ENCODE measurements around the gene PGR. TPM values are rescaled to one million over a fixed set of nuclear protein-coding genes. Genes with fewer than 3 reads are reported as not detected.

The PGR gene
- total and polyA plus RNA-seq, 2 of the 8 experiments (the other 6 are each of a cell fraction or from before 2014, with no cell fraction given): 0.03 to 0.35 TPM

DNA sequence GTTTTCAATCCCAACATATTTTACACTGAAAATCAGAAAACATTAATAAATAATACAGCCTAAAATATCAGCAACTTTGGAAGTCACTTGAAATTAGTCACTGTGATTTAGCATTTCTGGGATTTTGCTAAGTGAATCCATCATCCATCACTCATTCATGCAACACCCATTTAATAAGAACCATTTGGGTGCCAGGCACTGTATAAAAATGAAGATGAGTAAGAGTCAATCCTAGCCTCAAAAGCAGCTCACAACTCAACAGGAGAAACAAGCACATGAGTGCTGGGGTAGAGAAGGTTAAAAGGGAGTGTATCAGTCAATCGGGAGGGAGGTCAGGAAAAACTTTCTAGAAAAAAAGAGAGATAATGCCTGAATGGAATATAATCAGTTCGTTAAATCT lies 77.9 kb downstream of the PGR start:
- Histone ChIP-seq H2BK120ac (replicated peaks; ENCODE audit: low read depth, low read length) (no peak overlapping the region), H3K23me2 (ENCODE audit: low read depth, low read length) (no peaks in the 10 kb centered on the region), H3K4me2 (ENCODE audit: insufficient read depth in 1 of 2, low read depth in 2 of 2, low read length in 2 of 2) (no peak overlapping the region), H3K56ac (replicated peaks; ENCODE audit: insufficient read length, low read depth, low read length) (no peak overlapping the region), H3K4me3 (ENCODE audit: extremely low read depth in 1 of 4, insufficient read depth in 2 of 4, low read depth in 3 of 4, low read length in 4 of 4) (no peak overlapping the region), H2AFZ (ENCODE audit: low read length) (no peak overlapping the region), H4K8ac (ENCODE audit: extremely low read depth, insufficient read depth, low read length) (no peak overlapping the region), H3K27ac (ENCODE audit: low read depth, low read length) (no peak overlapping the region), H3K23ac (ENCODE audit: insufficient read length) (no peak overlapping the region), H3K9me3 (ENCODE audit: insufficient read depth in 2 of 2, low read depth in 1 of 2, low read length in 1 of 2) (no peaks in the 10 kb centered on the region), H2BK12ac (ENCODE audit: low read depth, low read length) (no peak overlapping the region), H3K14ac (ENCODE audit: insufficient read length) (no peak overlapping the region), H3K9ac (replicated peaks in 1 of 4; ENCODE audit: extremely low read depth in 1 of 4, low read depth in 3 of 4, low read length in 3 of 4) (no peak overlapping the region), H3K18ac (ENCODE audit: extremely low read depth, low read length) (no peak overlapping the region), H4K5ac (ENCODE audit: insufficient read length, low read depth, low read length) (no peak overlapping the region), H3K27me3 (replicated peaks in 1 of 4; ENCODE audit: control insufficient read depth in 3 of 4, extremely low read depth in 1 of 4, insufficient read depth in 3 of 4, low read length in 3 of 4) (no peaks in the 10 kb centered on the region), H2AK5ac (ENCODE audit: low read depth, low read length) (no peak overlapping the region), H4K20me1 (replicated peaks in 1 of 2; ENCODE audit: control insufficient read depth in 1 of 2, insufficient read depth in 2 of 2, low read length in 2 of 2) (no peaks in the 10 kb centered on the region), H2BK20ac (ENCODE audit: low read length) (no peak overlapping the region), H3K79me2 (ENCODE audit: control insufficient read depth in 1 of 2, insufficient read depth in 2 of 2, low read length in 2 of 2) (no peaks in the 10 kb centered on the region), H3K4ac (replicated peaks; ENCODE audit: insufficient read length, low read depth, low read length) (no peak overlapping the region), H3K79me1 (ENCODE audit: low read depth, low read length) (no peaks in the 10 kb centered on the region), H3K4me1 (replicated peaks in 1 of 4; ENCODE audit: control insufficient read depth in 3 of 4, insufficient read depth in 4 of 4, low read length in 3 of 4) (no peaks in the 10 kb centered on the region), H2BK15ac (ENCODE audit: low read length) (no peak overlapping the region), H4K91ac (replicated peaks; ENCODE audit: insufficient read length, low read length) (no peak overlapping the region), H2BK5ac (ENCODE audit: low read depth, low read length) (no peak overlapping the region), H3K36me3 (ENCODE audit: control insufficient read depth in 2 of 4, insufficient read depth in 4 of 4, low read length in 3 of 4) (no peaks in the 10 kb centered on the region)
- WGBS, 2 experiments (ENCODE audit: extremely low coverage in 1 of 2, insufficient coverage in 1 of 2, insufficient read length in 1 of 2, insufficient replicate concordance in 2 of 2, low coverage in 1 of 2, low lambda C conversion rate in 2 of 2, missing lambda C conversion rate in 1 of 2): 90% methylated on average over 2 of the region's 2 CpGs; no CpG with 5 or more reads in 1 of the 2 experiments
- DNase-seq (ENCODE audit: low read depth in 1 of 2, low spot score in 2 of 2): no peak
- no peak for FAIRE-seq
- ChIA-PET POLR2A (ENCODE audit: partially characterized antibody) (no interaction called here), CTCF (ENCODE audit: partially characterized antibody) (no interaction called here)
- TF ChIP-seq, protein P1, sequence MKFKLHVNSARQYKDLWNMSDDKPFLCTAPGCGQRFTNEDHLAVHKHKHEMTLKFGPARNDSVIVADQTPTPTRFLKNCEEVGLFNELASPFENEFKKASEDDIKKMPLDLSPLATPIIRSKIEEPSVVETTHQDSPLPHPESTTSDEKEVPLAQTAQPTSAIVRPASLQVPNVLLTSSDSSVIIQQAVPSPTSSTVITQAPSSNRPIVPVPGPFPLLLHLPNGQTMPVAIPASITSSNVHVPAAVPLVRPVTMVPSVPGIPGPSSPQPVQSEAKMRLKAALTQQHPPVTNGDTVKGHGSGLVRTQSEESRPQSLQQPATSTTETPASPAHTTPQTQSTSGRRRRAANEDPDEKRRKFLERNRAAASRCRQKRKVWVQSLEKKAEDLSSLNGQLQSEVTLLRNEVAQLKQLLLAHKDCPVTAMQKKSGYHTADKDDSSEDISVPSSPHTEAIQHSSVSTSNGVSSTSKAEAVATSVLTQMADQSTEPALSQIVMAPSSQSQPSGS (IDR thresholded peaks at IDR 0.05; ENCODE audit: low read length): no peak
